Lower lobe of right lung (tissue), 2 donors: ENCODE data around the gene HES5. TPM values are rescaled to one million over a fixed set of nuclear protein-coding genes. Genes with fewer than 3 reads are reported as not detected.

Experiments used
- ATAC-seq, 2 donors: fragments of 200-7000 bp; cut with Tn5 transposase; one replicate each; pipeline ENCODE4 v1.9.1; 2020 to 2022; ENCODE audit warnings: mild to moderate bottlenecking in 2 of 2, moderate library complexity in 2 of 2
- DNase-seq: peaks from one replicate; pipeline ENCODE4 v3.0.0-alpha.2; 2020
- H3K27ac ChIP-seq: fragments of 200-600 bp; one replicate; pipeline ENCODE4 v1.8.0; 2022
- H3K27me3 ChIP-seq: fragments of 200-600 bp; one replicate; pipeline ENCODE4 v1.8.0; 2022; ENCODE audit warnings: low read depth
- H3K36me3 ChIP-seq: fragments of 200-600 bp; one replicate; pipeline ENCODE4 v1.8.0; 2022; ENCODE audit warnings: mild to moderate bottlenecking
- H3K4me1 ChIP-seq: fragments of 200-600 bp; one replicate; pipeline ENCODE4 v1.8.0; 2022
- H3K4me3 ChIP-seq: fragments of 200-600 bp; one replicate; pipeline ENCODE4 v1.8.0; 2022; ENCODE audit warnings: mild to moderate bottlenecking
- H3K9me3 ChIP-seq: fragments of 200-600 bp; one replicate; pipeline ENCODE4 v1.8.0; 2022
- CTCF ChIP-seq: fragments of 200-600 bp; IDR thresholded peaks from one replicate; pipeline ENCODE4 v1.8.0; 2022; ENCODE audit warnings: antibody characterized with exemption, mild to moderate bottlenecking
- intact Hi-C: fragments of 100-400 bp; cut with DNase I; formaldehyde crosslinking; loops from one replicate; pipeline ENCODE4 v1.11.0; 2022
- total RNA-seq: library from RNA; stranded (reverse); fragmentation: NEBNext Ultra II Directional; extraction: Animal tissue kit (Norgen Biotek cat#: 25700); gene quantifications from one replicate; pipeline ENCODE4 v1.2.1, GENCODE V29; 2021
- donor health status: DM: no; HTN: yes; CAD: no; lungs with severe emphysema.

Gene HES5
- total RNA-seq, 1 donor from 2014 or later, result 1.5 TPM

- H3K27me3 ChIP-seq, result peaks cover 48% of the 10 kb centered on the region
- intact Hi-C loops, result no loop called here
These were observed 27.2 kb downstream of the HES5 start for GRCh38 chr1:2502661-2503553.

GRCh38 chr1:2502210-2502609 lies 27.9 kb downstream of the HES5 start:
- no peak for TF ChIP-seq CTCF
- no peak for ATAC-seq
- Histone ChIP-seq H3K4me1 (peaks cover 11% of the 10 kb centered on the region), H3K27me3 (peaks cover 48% of the 10 kb centered on the region), H3K9me3 (no peaks in the 10 kb centered on the region), H3K4me3 (no peak overlapping the region), H3K27ac (no peak overlapping the region), H3K36me3 (no peaks in the 10 kb centered on the region)
- DNase-seq, result no peak
- intact Hi-C loops, result no loop called here

More at GRCh38 chr1:2502661-2503553, 27.2 kb downstream of the HES5 start:
- Histone ChIP-seq H3K9me3 (no peaks in the 10 kb centered on the region), H3K36me3 (peaks cover 4% of the 10 kb centered on the region), H3K27ac (no peak overlapping the region), H3K4me1 (peaks cover 11% of the 10 kb centered on the region), H3K4me3 (no peak overlapping the region)
- no peak for ATAC-seq
- no peak for TF ChIP-seq CTCF
- DNase-seq, result no peak

DNA sequence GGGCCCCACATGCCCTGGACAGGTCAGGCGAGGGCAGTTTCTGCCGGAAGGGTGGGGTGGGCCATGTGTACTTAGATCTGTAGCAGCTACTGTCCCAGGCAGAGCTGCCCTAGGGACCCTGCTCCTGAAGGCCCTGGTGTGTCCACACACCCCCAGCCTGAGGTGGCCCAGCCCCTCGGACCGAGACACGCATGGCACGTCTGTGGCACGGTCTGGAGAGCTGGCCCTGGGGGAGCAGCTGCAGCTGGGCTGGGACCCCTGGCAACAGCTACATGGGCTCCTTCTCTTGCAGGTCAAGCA lies 28.3 kb downstream of the HES5 start:
- Histone ChIP-seq H3K36me3 (no peaks in the 10 kb centered on the region), H3K4me3 (no peak overlapping the region), H3K27ac (no peak overlapping the region), H3K4me1 (peaks cover 11% of the 10 kb centered on the region), H3K9me3 (no peaks in the 10 kb centered on the region), H3K27me3 (peaks cover 48% of the 10 kb centered on the region)
- intact Hi-C loops, result no loop called here
- ATAC-seq (no peak), DNase-seq (no peak)
- no peak for TF ChIP-seq CTCF

DNA sequence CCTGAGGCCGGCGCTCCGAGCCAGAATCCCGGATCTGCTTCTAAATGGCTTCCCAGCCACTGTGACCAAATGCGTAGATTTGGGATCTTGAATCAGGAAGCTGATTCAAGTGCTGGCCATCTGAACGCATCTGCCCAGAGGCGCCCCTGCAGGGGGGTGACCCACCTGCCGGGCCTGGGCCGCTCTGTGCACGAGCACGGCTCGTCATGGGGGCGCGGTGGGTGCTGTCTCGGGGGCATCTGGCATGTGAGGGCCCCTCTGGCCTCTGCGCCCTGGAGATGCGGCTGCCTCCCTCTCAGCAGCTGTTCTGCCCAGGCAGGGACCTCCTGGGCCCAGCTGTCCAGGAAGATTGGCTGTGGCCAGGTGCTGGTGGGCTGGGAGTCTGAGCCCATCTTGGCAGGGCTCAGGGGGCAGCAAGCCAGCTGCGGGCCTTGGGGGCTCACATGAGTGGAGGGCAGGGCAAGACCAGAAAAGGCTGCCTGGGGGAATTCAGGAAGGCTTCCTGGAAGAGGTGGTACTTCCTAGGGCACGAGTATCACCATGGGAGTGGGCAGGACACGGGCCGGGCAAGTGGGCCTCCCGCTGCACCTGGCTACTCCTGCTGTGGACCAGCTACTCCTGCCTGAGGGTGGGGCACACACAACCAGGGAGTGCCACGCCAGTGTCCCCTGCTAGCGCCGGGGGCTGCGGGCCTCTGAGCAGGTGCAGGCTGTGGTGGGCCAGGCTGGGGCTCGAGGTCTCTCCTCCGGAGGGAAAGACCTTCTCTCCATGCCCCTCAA lies 28.8 kb downstream of the HES5 start:
- no peaks in the 10 kb centered on the region for H3K36me3 ChIP-seq
- ATAC-seq (no peak), DNase-seq (no peak)
- peaks cover 48% of the 10 kb centered on the region for H3K27me3 ChIP-seq
- no peaks in the 10 kb centered on the region for H3K9me3 ChIP-seq
- H3K27ac ChIP-seq, result no peak overlapping the region
- H3K4me1 ChIP-seq, result peaks cover 5% of the 10 kb centered on the region
- H3K4me3 ChIP-seq, result no peak overlapping the region
- intact Hi-C loops, result no loop called here
- no peak for TF ChIP-seq CTCF

- no peak for TF ChIP-seq CTCF
- DNase-seq, result no peak
- H3K27me3 ChIP-seq, result peaks cover 48% of the 10 kb centered on the region
- ATAC-seq, result no peak
- intact Hi-C loops, result no loop called here
- H3K4me1 ChIP-seq, result peaks cover 5% of the 10 kb centered on the region
- no peak overlapping the region for H3K27ac ChIP-seq
- no peaks in the 10 kb centered on the region for H3K36me3 ChIP-seq
- H3K4me3 ChIP-seq, result no peak overlapping the region
- no peaks in the 10 kb centered on the region for H3K9me3 ChIP-seq
These were observed 30.0 kb downstream of the HES5 start for GRCh38 chr1:2499986-2500596.
